Stimulated activated CD4-positive, alpha-beta T cell treated with anti-CD3 and anti-CD28 coated beads, Interleukin-15, amount 100 ng/mL, for 48 hours (primary cell): Measurements from ENCODE around the gene CSNK1D.
A peak's percentile ranks its signal among the peaks of the same experiment; 100 is the strongest.

ENCODE experiments used
- DNase-seq, 2 donors: peaks; one replicate each; pipeline ENCODE4 v3.0.0-alpha.2; 2020; ENCODE audit warnings: low read depth in 2 of 2

CSNK1D gene

GRCh38 chr17:82240506-82241182 is 32.9 kb downstream of the CSNK1D start:
- DNase-seq = no peak

- no peak for DNase-seq
These were observed 33.5 kb downstream of the CSNK1D start for GRCh38 chr17:82239926-82240505.

GRCh38 chr17:82239401-82239925 is 34.0 kb downstream of the CSNK1D start:
- no peak for DNase-seq

GRCh38 chr17:82238472-82239201 is 34.9 kb downstream of the CSNK1D start:
- peak; percentile 61 to 62 for DNase-seq

GRCh38 chr17:82237746-82238471 is 35.6 kb downstream of the CSNK1D start:
- DNase-seq = no peak

GRCh38 chr17:82237083-82237745 is 36.3 kb downstream of the CSNK1D start:
- no peak for DNase-seq

- DNase-seq = peak in 1 of 2 donors; percentile 57
These were observed 37.1 kb downstream of the CSNK1D start for GRCh38 chr17:82236142-82236971.

GRCh38 chr17:82235775-82236141 is 37.7 kb downstream of the CSNK1D start:
- no peak for DNase-seq

- DNase-seq = no peak
These were observed 38.3 kb downstream of the CSNK1D start for GRCh38 chr17:82235056-82235774.

- no peak for DNase-seq
These were observed 39.1 kb downstream of the CSNK1D start for GRCh38 chr17:82234211-82235055.

- no peak for DNase-seq
These were observed 40.4 kb downstream of the CSNK1D start for GRCh38 chr17:82232876-82233785.

- DNase-seq = no peak
These were observed 41.1 kb downstream of the CSNK1D start for GRCh38 chr17:82232322-82232820.

GRCh38 chr17:82231562-82232321 is 41.8 kb downstream of the CSNK1D start:
- no peak for DNase-seq

GRCh38 chr17:82231312-82231561 is 42.3 kb downstream of the CSNK1D start:
- no peak for DNase-seq

- peak in 1 of 2 donors; percentile 67 for DNase-seq
These were observed 42.7 kb downstream of the CSNK1D start for GRCh38 chr17:82230609-82231311.

GRCh38 chr17:82229698-82230608 is 43.5 kb downstream of the CSNK1D start:
- no peak for DNase-seq
